NCI-H128 (cell line): ENCODE results near the gene KIDINS220.
"Not testable (repeated sequence)": the region's sequence is repeated elsewhere in the genome, so short reads cannot be mapped to it uniquely, and the experiment has no call there.

Source experiments
- DNase-seq: peaks from one replicate; lab custom pipeline; 2025; ENCODE audit not compliant: unreplicated experiment; lab: John Stamatoyannopoulos, UW

The KIDINS220 gene

DNA sequence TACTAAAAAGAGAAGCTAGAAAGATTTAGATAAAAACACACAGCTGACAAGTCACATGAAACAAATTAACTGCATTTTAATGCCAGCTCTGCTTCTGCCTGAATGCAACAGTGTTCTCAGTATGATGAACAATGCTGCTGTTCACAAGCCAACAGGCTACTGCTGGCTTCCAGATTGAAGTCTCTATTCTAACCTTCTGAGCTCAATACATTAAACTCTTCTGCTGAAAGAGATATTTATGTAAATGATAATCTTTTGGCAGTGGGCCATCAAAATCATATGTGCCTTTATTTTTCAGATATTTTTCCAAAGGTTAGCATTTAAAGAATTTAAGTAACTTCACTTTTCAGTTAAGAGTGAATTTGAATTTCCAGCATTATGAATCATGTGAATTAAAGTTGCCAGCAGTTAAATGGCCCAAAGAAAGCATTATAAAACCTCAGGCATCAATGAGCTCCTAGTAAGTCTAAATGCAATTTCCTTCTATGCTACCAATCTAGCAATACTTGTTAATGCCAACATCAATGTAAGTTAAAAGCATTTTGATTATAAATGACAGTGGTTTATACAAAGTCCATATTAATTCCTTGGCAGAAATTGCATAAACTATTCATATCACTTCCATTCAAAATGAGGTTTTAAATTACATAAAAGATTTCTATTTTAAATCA lies 83.2 kb downstream of the KIDINS220 start:
- DNase-seq, result no peak

DNA sequence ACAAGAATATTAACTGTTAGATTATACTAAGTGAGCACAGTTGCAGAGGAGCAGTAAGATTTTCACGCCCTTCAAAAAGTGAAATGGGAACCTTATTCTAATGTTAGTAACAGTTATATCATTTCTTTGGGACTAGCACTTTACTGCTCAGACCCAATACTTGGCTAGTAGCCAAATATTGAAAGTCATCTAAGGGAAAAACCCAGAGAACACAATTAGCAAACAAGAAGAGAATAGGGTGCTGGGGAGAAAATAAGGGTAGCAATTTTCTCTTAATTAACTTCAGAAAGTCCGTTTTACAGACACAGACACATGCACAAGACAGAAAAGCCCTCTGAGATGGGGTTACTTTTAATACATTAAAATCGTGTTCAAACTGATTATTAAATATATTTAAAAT lies 83.8 kb downstream of the KIDINS220 start:
- DNase-seq, result no peak

- no peak for DNase-seq
Observed at GRCh38 chr2:8752385-8752784, 85.0 kb downstream of the KIDINS220 start.

- DNase-seq, result no peak
Observed at GRCh38 chr2:8750221-8750620, 87.2 kb downstream of the KIDINS220 start.

- no peak for DNase-seq
Observed at GRCh38 chr2:8743261-8743660, 94.2 kb downstream of the KIDINS220 start.

GRCh38 chr2:8740136-8740535 lies 97.3 kb downstream of the KIDINS220 start:
- no peak for DNase-seq

GRCh38 chr2:8737571-8738175 lies 99.7 kb downstream of the KIDINS220 start:
- no peak for DNase-seq

DNA sequence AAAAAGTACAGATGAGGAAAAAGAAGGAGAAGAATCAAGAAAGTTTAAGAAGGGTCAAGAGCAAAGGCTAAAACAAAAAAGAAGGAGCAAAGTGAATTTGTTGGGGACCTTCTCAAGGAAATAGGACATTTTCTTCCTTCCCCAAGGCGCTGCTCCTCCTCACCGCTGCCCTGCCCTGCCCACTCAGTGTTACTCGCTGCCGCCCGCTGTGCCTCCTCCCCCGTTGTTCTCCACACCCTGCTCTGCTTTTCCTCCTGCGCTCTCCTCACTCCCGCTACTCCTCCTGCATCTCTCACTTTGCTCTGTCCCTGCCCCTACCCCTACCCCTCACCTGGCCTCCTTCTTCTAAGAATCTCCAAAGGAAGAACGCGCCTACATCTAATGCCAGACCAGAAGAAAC lies 104.8 kb downstream of the KIDINS220 start:
- no peak for DNase-seq

- no peak for DNase-seq
Observed at GRCh38 chr2:8729939-8730338, 107.5 kb downstream of the KIDINS220 start.

DNA sequence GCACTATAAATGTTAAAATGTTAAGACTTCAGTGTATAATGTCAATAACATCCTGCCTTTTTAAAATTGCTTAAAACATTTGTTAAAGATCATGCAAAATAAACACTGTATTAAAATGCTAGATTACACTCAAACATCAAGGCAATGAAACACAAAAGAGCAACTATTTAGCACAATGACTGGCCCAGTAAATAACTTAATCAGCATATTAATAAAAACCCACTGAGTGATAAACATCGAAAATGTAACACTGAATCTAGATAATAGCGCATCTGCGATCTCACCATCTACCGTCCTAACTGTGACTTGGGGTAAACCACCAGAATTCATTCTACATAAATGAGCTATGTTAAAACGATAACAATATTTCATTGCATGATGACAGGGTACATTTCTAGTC lies 108.3 kb downstream of the KIDINS220 start:
- not testable (repeated sequence) for DNase-seq

DNA sequence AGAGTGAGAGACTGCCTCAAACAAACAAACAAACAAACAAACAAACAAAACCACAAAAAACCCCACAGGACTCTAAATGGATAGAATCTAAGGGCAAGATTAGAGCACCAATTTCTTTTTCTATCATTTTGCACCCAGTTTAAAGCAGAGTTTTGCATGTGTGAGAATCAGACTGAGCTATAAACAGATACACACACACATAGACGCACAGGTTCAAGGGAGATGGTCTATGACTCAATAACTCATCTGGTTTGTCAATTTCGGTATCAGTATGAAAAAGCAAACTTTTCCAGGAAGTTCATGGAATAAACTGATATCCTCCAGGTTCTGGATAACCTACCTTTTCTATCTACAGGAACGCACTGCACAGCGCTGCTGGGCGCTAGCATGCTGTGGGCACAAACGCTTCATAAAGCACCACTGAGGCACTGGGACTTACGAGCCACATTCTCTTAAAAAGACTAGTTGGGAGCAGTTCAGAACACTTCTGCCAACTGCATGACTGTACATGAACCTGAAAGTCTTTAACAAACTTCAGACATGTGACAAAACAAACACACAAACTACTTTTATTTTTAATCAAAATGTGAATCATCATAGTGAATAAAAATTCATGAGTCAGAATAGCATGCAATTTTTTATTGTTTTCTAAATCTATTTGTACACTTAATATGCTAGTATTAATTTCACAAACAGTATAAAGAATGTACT lies 109.0 kb downstream of the KIDINS220 start:
- DNase-seq, result no peak

- DNase-seq, result no peak
Observed at GRCh38 chr2:8725838-8726237, 111.6 kb downstream of the KIDINS220 start.

DNA sequence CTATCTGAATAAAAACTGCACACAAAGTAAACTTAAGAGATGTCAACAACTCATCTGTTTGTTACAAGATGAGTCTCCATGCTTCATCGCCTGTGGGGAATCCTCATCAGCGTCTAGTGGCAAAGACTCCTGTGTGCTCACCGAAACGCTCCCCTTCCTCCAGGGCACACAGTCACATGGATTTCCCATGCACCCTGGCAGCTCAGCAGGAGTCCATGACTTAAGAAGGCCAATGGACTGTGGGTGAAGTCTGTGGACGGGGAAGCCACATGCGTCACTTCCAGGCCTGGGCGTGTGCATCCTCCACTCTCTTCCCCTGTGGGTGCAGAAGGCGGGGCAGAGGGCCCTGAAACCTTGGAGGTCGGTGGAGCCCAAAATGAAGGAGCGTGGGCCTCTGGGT lies 114.4 kb downstream of the KIDINS220 start:
- no peak for DNase-seq

GRCh38 chr2:8721410-8721809 lies 116.0 kb downstream of the KIDINS220 start:
- DNase-seq, result no peak

DNA sequence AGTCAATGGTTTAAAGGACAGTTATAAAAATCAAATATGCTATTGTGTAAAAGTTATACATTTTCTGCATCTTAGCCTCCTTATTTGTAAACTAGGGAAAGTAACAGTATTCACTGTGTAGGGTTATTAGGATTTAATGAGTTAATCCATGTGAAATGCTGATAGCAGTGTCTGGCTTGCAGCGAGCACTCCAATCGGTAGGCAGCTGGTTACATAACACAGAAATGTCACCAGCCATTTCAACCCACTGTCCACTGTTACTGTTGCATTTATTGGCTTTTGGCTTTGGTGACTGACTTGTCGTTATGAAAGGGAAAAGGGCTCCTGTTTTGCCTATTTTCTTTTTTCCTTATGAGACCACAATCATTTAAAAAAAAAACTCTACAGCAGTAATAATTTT lies 116.7 kb downstream of the KIDINS220 start:
- no peak for DNase-seq

- no peak for DNase-seq
Observed at GRCh38 chr2:8719528-8719927, 117.9 kb downstream of the KIDINS220 start.

DNA sequence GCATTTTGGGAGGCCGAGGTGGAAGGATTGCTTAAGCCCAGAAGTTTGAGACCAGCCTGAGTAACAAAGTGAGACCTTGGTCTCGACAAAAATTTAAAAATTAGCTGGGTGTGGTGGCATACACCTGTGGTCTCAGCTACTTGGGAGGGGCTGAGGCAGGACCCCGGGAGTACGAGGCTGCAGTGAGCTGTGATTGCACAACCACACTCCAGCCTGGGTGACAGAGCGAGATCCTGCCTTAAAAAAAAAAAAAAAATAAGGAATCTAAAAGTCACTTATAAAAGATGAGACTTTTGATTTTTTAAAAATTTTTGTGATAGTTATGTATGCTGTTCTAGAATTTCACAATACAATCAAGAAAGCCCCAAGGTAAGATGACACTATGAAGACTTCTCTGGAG lies 122.4 kb downstream of the KIDINS220 start:
- no peak for DNase-seq

DNA sequence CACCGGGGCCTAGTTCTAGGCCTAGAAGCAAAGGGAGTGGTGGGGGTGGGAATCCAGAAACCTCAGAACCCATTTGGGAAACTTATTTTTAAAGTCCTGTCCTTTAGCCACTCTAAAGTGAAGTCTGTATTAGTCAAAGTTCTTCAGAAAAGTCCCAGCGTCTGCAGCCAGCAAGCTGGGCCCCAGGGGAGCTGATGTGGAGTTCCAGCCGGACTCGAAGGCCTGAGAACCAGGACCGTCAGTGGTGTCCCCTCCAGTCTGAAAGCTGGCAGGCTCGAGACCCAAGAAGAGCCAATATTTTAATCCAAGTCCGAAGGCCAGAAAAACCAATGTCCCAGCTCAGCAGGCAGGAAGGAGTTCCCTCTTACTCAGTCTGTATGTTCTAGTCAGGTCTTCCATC lies 123.1 kb downstream of the KIDINS220 start:
- DNase-seq, result no peak

DNA sequence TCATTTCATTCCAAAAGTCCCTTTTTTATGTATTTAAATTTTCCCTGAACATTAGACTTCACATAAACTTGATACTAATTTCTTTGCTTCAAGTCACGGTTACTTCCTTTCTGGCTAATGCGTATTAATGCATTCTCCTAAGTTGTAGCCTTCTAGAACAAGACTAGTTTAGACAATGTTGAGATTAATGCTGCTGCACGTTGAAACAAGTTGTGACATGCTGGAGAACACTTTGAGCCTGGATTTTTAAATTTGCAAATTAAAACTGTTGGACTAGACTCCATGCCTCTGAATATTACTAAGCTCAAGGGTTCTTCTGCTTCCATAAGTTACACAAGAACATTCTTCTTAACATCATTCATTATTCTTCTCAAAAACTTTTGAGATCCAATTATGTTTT lies 126.5 kb downstream of the KIDINS220 start:
- DNase-seq, result no peak

GRCh38 chr2:8709611-8710010 lies 127.8 kb downstream of the KIDINS220 start:
- DNase-seq, result no peak

DNA sequence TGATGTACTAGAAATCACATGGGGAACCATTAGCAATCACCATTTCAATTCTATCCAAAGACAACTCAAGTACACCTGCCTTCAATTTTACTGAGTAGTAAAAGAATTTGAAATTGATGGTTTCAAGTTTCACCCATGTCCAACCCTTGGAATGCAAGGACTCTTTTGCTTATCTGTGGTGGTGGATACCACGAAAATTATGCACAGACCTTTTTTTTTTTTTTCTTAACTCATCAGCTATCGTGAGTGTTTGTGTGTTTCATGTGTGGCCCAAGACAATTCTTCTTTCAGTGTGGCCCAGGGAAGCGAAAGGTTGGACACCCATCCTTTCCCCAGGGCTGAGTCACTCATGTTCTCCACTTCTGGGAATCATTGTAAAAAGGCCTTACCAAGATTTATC lies 132.5 kb downstream of the KIDINS220 start:
- no peak for DNase-seq

DNA sequence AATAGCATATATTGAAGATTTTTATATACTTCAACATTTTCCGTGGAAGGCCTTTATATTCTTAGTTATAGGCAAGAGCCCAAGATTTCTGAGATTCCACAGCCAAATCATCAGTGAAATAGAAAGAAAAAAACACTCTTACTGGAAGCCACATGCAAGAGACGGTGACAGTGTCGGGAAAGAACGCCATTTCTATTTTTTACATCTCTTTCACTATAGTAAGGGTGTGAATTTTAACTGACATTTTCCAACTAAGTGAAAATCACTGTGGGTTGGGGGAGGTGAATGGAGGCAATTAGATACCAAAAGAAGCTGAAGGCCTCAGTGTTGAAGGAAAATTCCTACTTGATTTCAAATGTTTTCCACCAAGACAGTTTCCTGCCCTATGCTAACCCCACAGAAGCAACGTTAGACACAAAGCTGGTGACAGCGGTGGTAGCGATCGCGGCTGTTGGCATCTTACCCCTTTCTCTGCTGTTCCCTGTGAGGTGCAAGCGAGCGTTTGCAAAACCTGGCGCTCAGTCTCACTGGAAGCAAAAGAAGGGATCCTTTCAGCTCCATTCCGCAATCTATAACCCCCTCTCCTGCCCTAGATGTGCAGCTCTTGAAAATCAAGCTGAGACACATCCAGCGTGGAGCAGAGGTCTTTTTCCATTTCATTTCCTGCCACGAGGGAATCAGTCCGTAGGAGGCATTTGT lies 135.6 kb downstream of the KIDINS220 start:
- DNase-seq, result no peak
